Limb (tissue), 2 donors: ENCODE results near the gene CCNF.
"Not testable (repeated sequence)": the region's sequence is repeated elsewhere in the genome, so short reads cannot be mapped to it uniquely, and the experiment has no call there.

Source experiments
- DNase-seq, 2 donors: peaks; one replicate each; pipeline ENCODE4 v3.0.0-alpha.2; 2016; ENCODE audit errors: extremely low spot score in 2 of 2

The CCNF gene

GRCh38 chr16:2428051-2428783 is 1.0 kb upstream of the CCNF start:
- DNase-seq = no peak

GRCh38 chr16:2428784-2429033 is 538 bp upstream of the CCNF start:
- no peak for DNase-seq

GRCh38 chr16:2429771-2430663 is 770 bp downstream of the CCNF start:
- no peak for DNase-seq

- no peak for DNase-seq
Measured at GRCh38 chr16:2432286-2432685, 3.0 kb downstream of the CCNF start.

- DNase-seq = no peak
Measured at GRCh38 chr16:2432801-2433505, 3.7 kb downstream of the CCNF start.

- not testable (repeated sequence) for DNase-seq
Measured at GRCh38 chr16:2435236-2435635, 6.0 kb downstream of the CCNF start.

- DNase-seq = no peak
Measured at GRCh38 chr16:2436110-2436509, 6.9 kb downstream of the CCNF start.

- no peak for DNase-seq
Measured at GRCh38 chr16:2437032-2437790, 8.0 kb downstream of the CCNF start.

- DNase-seq = no peak
Measured at GRCh38 chr16:2438121-2438520, 8.9 kb downstream of the CCNF start.

GRCh38 chr16:2439598-2439997 is 10.4 kb downstream of the CCNF start:
- no peak for DNase-seq

- DNase-seq = not testable (repeated sequence)
Measured at GRCh38 chr16:2441143-2441804, 12.0 kb downstream of the CCNF start.

GRCh38 chr16:2443555-2443954 is 14.3 kb downstream of the CCNF start:
- DNase-seq = no peak

GRCh38 chr16:2447920-2448583 is 18.8 kb downstream of the CCNF start:
- no peak for DNase-seq

GRCh38 chr16:2449118-2449517 is 19.9 kb downstream of the CCNF start:
- DNase-seq = no peak

GRCh38 chr16:2450535-2450934 is 21.3 kb downstream of the CCNF start:
- no peak for DNase-seq

GRCh38 chr16:2450975-2451381 is 21.7 kb downstream of the CCNF start:
- DNase-seq = no peak

GRCh38 chr16:2451851-2452320 is 22.6 kb downstream of the CCNF start:
- DNase-seq = no peak

- DNase-seq = no peak
Measured at GRCh38 chr16:2452650-2453049, 23.4 kb downstream of the CCNF start.

GRCh38 chr16:2455081-2455845 is 26.0 kb downstream of the CCNF start:
- DNase-seq = no peak
